HCT116 (cell line): Measurements from ENCODE around the gene KRTAP5-3. TPM values are rescaled to one million over a fixed set of nuclear protein-coding genes. Genes with fewer than 3 reads are reported as not detected.
A peak's percentile ranks its signal among the peaks of the same experiment; 100 is the strongest.

Experiments used
- ATAC-seq: fragments of 200-7000 bp; cut with Tn5 transposase; 2 replicates; pipeline ENCODE4 v1.9.1; 2020; ENCODE audit warnings: mild to moderate bottlenecking, moderate library complexity
- BruUV-seq: library from RNA; stranded (reverse); fragments of 400-500 nt; replicated peaks from 2 replicates; lab custom pipeline; 2021; lab: Mats Ljungman, UMichigan
- CTCF ChIA-PET: fragments of 300-600 bp; sonication (Branson Sonifier 250); formaldehyde crosslinking; loops from one replicate; lab custom pipeline; 2021; ENCODE audit warnings: antibody characterized with exemption; lab: Charles Lee
- POLR2A ChIA-PET: fragments of 300-600, 350-600 bp; sonication (Branson Sonifier 250); formaldehyde crosslinking; loops from one replicate; lab custom pipeline; 2021; ENCODE audit warnings: antibody characterized with exemption; lab: Charles Lee
- RAD21 ChIA-PET, 2 experiments: fragments of 300-600 bp; sonication (Branson Sonifier 250); formaldehyde crosslinking; loops; one replicate each; lab custom pipeline; 2023; ENCODE audit warnings: low total read pairs in 2 of 2; ENCODE audit not compliant: uncharacterized antibody in 2 of 2, unreplicated experiment in 2 of 2, low non-redundant PET in 1 of 2; lab: Charles Lee
- DNase-seq: peaks from one replicate; pipeline ENCODE4 v3.0.0-alpha.2; 2010; ENCODE audit warnings: low read depth, low spot score
- H2AFZ ChIP-seq: fragments of 200-600 bp; shearing (Covaris generic), sonication (generic); 2 replicates; pipeline ENCODE4 v1.6.1; 2017; ENCODE audit warnings: low read depth, mixed run types, mixed read lengths, antibody characterized with exemption, low read length; ENCODE audit not compliant: poor library complexity, severe bottlenecking
- H3K27ac ChIP-seq: 2 replicates; pipeline ENCODE4 v1.5.1; 2012; ENCODE audit warnings: low read depth, low read length
- H3K27me3 ChIP-seq: fragments of 200-600 bp; sonication (generic); 2 replicates; pipeline ENCODE4 v1.6.1; 2016; ENCODE audit warnings: mixed run types, low read length, mixed read lengths; ENCODE audit not compliant: insufficient read depth
- H3K36me3 ChIP-seq, 2 experiments: fragments of 200-500 bp in 1 of 2; fragments of 200-600 bp in 1 of 2; sonication (Bioruptor generic) in 1 of 2; sonication (generic) in 1 of 2; 2 replicates each; pipeline versions ENCODE4 v1.5.1 to v1.6.1; 2014 to 2016; ENCODE audit warnings: low read length in 2 of 2, inconsistent platforms in 1 of 2, mixed read lengths in 1 of 2, mixed run types in 1 of 2; ENCODE audit not compliant: insufficient read depth in 2 of 2, control insufficient read depth in 1 of 2
- H3K4me1 ChIP-seq, 2 experiments: fragments of 200-600 bp in 1 of 2; sonication (generic) in 1 of 2; 2 replicates each; pipeline versions ENCODE4 v1.5.1 to v1.6.1; 2012 to 2017; ENCODE audit warnings: low read length in 2 of 2, inconsistent platforms in 1 of 2, mild to moderate bottlenecking in 1 of 2, mixed read lengths in 1 of 2, mixed run types in 1 of 2, moderate library complexity in 1 of 2; ENCODE audit not compliant: insufficient read depth in 2 of 2, control insufficient read depth in 1 of 2
- H3K4me2 ChIP-seq: fragments of 200-600 bp; sonication (generic); 2 replicates; pipeline ENCODE4 v1.6.1; 2017; ENCODE audit warnings: mixed run types, low read length, mixed read lengths
- H3K4me3 ChIP-seq, 2 experiments: fragments of 200-600 bp in 1 of 2; sonication (generic) in 1 of 2; replicated peaks in 1 of 2; 2 replicates each; pipeline ENCODE4 v1.5.1; 2011 to 2016; ENCODE audit warnings: low read length in 2 of 2, control low read depth in 1 of 2, low read depth in 1 of 2, mild to moderate bottlenecking in 1 of 2, mixed read lengths in 1 of 2, mixed run types in 1 of 2
- H3K79me2 ChIP-seq: fragments of 200-600 bp; sonication (generic); 2 replicates; pipeline ENCODE4 v1.6.1; 2017; ENCODE audit warnings: mild to moderate bottlenecking, mixed run types, low read length, moderate library complexity, mixed read lengths; ENCODE audit not compliant: insufficient read depth
- H3K9ac ChIP-seq: fragments of 200-600 bp; sonication (generic); 2 replicates; pipeline ENCODE4 v1.6.1; 2016; ENCODE audit warnings: low read length, mixed read lengths
- H3K9me2 ChIP-seq: fragments of 200-600 bp; sonication (generic), shearing (Covaris generic); 2 replicates; pipeline ENCODE4 v1.6.1; 2017; ENCODE audit warnings: mixed run types, mild to moderate bottlenecking, moderate library complexity; ENCODE audit not compliant: insufficient read depth
- H3K9me3 ChIP-seq, 2 experiments: fragments of 200-500 bp in 1 of 2; fragments of 200-600 bp in 1 of 2; sonication (Bioruptor generic) in 1 of 2; sonication (generic) in 1 of 2; 2 replicates each; pipeline ENCODE4 v1.6.1; 2014 to 2017; ENCODE audit warnings: low read length in 2 of 2, mixed read lengths in 2 of 2, inconsistent platforms in 1 of 2, low read depth in 1 of 2, mild to moderate bottlenecking in 1 of 2, mixed run types in 1 of 2, moderate library complexity in 1 of 2; ENCODE audit not compliant: control insufficient read depth in 1 of 2, insufficient read depth in 1 of 2
- H4K20me1 ChIP-seq: fragments of 200-600 bp; sonication (generic), shearing (Covaris generic); 2 replicates; pipeline ENCODE4 v1.6.1; 2017; ENCODE audit warnings: mixed run types, mild to moderate bottlenecking, moderate library complexity; ENCODE audit not compliant: insufficient read depth
- CEBPB ChIP-seq: IDR thresholded peaks from 2 replicates; pipeline ENCODE4 v1.6.1; 2012; ENCODE audit warnings: low read depth
- EGR1 ChIP-seq: IDR thresholded peaks from 2 replicates; pipeline ENCODE4 v1.6.1; 2012; ENCODE audit warnings: low read depth
- ELF1 ChIP-seq: IDR thresholded peaks from 2 replicates; pipeline ENCODE4 v1.6.1; 2012; ENCODE audit warnings: low read depth, borderline replicate concordance
- EZH2 ChIP-seq: fragments of 200-600 bp; sonication (generic); IDR thresholded peaks from 2 replicates; pipeline ENCODE4 v1.6.1; 2017; ENCODE audit warnings: antibody characterized with exemption, mixed run types
- EZH2phosphoT487 ChIP-seq: fragments of 200-600 bp; IDR thresholded peaks from 2 replicates; pipeline ENCODE4 v1.6.1; 2018; ENCODE audit warnings: antibody characterized with exemption, borderline replicate concordance
- FOSL1 ChIP-seq: IDR thresholded peaks from 2 replicates; pipeline ENCODE4 v1.6.1; 2012; ENCODE audit warnings: low read depth
- POLR2A ChIP-seq: IDR thresholded peaks from 2 replicates; pipeline ENCODE4 v1.7.0; 2011; ENCODE audit warnings: borderline replicate concordance; ENCODE audit not compliant: insufficient read depth, insufficient read length; ENCODE audit errors: extremely low read depth
- POLR2AphosphoS5 ChIP-seq: IDR thresholded peaks from 2 replicates; pipeline ENCODE4 v1.6.1; 2011; ENCODE audit warnings: mild to moderate bottlenecking, low read depth, low read length, moderate library complexity
- RAD21 ChIP-seq: IDR thresholded peaks from 2 replicates; pipeline ENCODE4 v1.6.1; 2012; ENCODE audit warnings: low read depth, mild to moderate bottlenecking
- SP1 ChIP-seq: IDR thresholded peaks from 2 replicates; pipeline ENCODE4 v1.6.1; 2012; ENCODE audit warnings: low read depth
- SRF ChIP-seq: IDR thresholded peaks from 2 replicates; pipeline ENCODE4 v1.6.1; 2012; ENCODE audit warnings: low read depth
- TCF7L2 ChIP-seq: IDR thresholded peaks from 2 replicates; pipeline ENCODE4 v1.7.0; 2011; ENCODE audit warnings: borderline replicate concordance, inconsistent platforms; ENCODE audit not compliant: insufficient read depth, insufficient read length; ENCODE audit errors: extremely low read depth
- intact Hi-C: fragments of 100-400 bp; cut with micrococcal nuclease; formaldehyde crosslinking; loops from 2 replicates; pipeline ENCODE4 v1.10.0; 2022
- total RNA-seq: library from RNA; stranded (reverse); gene quantifications from one replicate; pipeline ENCODE4 v1.2.1, GENCODE V29; 2021; ENCODE audit not compliant: unreplicated experiment
- TF ChIP-seq, protein P1 (sequence below): IDR thresholded peaks from 2 replicates; pipeline ENCODE4 v1.6.1; 2012
- TF ChIP-seq, protein P2 (sequence below), 3 experiments: fragments of 200-600 bp in 1 of 3; sonication (generic) in 1 of 3; IDR thresholded peaks in 2 of 3; conservative IDR thresholded peaks in 1 of 3; 2 replicates each; pipeline ENCODE4 v1.5.1; 2012 to 2017; ENCODE audit warnings: low read depth in 2 of 3, low read length in 2 of 3, antibody characterized with exemption in 1 of 3, borderline replicate concordance in 1 of 3, control low read depth in 1 of 3, mild to moderate bottlenecking in 1 of 3, mixed read lengths in 1 of 3, mixed run types in 1 of 3, moderate library complexity in 1 of 3; ENCODE audit not compliant: insufficient read depth in 1 of 3

Gene KRTAP5-3
- total RNA-seq, 1 experiment from 2014 or later, result not detected

DNA sequence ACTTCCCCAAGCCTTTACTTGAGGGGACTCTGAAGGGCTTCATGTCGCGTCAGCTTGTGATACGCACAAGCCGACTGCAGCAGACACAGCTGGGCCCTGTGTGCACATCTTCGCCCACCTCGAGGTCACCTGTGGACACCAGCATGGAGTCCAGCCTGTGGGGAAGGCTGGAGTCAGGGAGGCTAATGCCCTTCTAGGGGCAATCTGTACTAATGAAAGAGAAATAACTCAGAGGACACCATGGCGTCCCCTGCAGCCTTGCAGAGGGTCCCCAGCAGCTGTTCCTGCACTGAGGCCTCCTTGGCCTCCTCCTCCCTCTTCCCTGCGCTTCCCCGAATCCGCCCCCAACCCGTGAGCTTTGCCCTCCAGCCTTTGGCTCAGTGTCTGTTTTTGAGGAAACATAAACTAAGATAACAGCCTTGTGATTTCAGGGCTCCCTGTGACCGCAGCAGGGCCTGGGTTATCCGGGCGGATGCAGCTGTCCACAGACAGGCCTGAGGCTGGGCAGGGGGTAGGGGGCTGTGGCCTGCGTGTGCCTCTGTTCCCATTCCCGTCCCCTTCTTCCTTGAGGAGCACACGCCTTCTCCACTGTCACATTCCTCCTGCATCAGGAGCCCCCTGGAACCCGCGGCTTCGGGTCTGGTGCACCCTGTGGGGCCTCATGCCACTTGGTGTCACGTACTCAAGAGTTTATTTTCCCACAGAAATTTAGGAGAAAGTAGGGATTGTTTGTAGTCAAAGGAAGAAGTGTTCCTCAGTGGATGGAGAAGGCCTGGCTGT lies 46.3 kb upstream of the KRTAP5-3 start:
- no peak for DNase-seq
- Histone ChIP-seq H4K20me1 (no peaks in the 10 kb centered on the region), H3K4me3 (no peak overlapping the region), H3K27me3 (no peaks in the 10 kb centered on the region), H3K27ac (no peak overlapping the region; the same call in 1 of the 2 replicates), H3K9me3 (no peaks in the 10 kb centered on the region), H3K79me2 (no peaks in the 10 kb centered on the region), H3K9me2 (no peaks in the 10 kb centered on the region), H3K4me2 (no peak overlapping the region), H3K36me3 (no peaks in the 10 kb centered on the region), H3K4me1 (peaks cover 0 to 7% of the 10 kb centered on the region in 2 experiments; a peak in 3 of 4 replicates), H3K9ac (no peak overlapping the region), H2AFZ (no peak overlapping the region)
- ATAC-seq, result no peak
- RAD21 ChIA-PET, result no interaction called here
- BruUV-seq, result no TSS peak
- intact Hi-C loops, result loop anchor here (5.0 kb wide), 1 partner anchor 228 kb away; no protein-coding TSS in a partner anchor
- POLR2A ChIA-PET, result no interaction called here
- CTCF ChIA-PET, result interaction anchor here (0.7 to 2.4 kb wide), 6 partner anchors 15 to 497 kb away, joined by 3 to 129 read pairs (median 18); partner anchors contain the start of gene SYT8
- TF ChIP-seq TCF7L2 (no peak), SRF (no peak), EZH2phosphoT487 (no peak)

DNA sequence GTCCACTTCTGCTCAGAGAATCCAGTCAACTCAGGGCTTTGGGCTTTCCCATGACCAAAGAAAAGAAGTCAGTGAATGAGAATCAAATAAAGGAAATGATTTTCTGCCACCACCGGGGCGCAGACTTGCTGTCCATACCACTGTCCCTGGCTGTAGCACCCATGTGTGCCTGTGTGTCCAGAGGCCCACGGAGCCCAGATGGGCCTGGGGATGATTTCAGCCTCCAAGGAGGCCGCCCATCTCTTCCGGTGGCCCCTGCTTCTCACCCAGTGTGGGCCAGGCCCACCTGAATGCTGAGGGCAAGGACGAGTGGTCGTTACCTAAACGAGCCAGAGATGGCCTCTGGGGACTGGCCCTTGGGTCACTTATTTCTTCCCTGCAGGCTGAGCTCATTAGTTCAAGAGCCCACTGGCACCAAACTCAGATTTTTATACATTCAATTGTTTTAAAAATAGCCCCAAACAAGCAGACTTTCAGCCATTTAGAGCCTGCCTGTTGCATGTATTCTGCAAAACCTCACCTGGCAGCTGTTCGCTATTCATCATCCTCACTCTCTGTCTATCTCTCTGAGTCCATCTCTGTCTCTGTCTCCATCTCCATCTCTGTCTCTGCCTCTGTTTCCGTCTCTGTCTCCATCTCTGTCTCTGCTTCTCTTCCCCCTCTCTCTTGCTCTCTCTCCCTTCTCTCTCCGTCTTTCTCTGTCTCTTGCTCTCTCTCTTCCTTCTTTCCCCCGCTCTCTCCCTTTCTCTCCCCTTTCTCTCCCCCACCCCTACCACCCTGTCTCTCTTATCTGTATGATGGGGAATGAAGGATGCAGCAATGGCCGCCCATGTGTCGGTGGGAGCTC lies 45.5 kb upstream of the KRTAP5-3 start:
- H3K79me2 ChIP-seq, result no peaks in the 10 kb centered on the region
- H3K36me3 ChIP-seq, result no peaks in the 10 kb centered on the region
- no peaks in the 10 kb centered on the region for H4K20me1 ChIP-seq
- DNase-seq (no peak), ATAC-seq (peak; percentile 21; the same call in 1 of the 2 replicates)
- H3K4me3 ChIP-seq, result no peak overlapping the region
- H3K9ac ChIP-seq, result no peak overlapping the region
- no peaks in the 10 kb centered on the region for H3K27me3 ChIP-seq
- ChIA-PET POLR2A (interaction anchor here (1.2 kb wide), 1 partner anchor 179 kb away, joined by 6 read pairs; no protein-coding TSS in a partner anchor), CTCF (interaction anchor here (0.9 to 2.4 kb wide), 15 partner anchors 14 to 503 kb away, joined by 3 to 129 read pairs (median 13); partner anchors contain the start of genes MRPL23 and SYT8), RAD21 (interaction anchor here (1.1 to 1.3 kb wide), 9 partner anchors 40 to 503 kb away, joined by 3 to 26 read pairs (median 7); no protein-coding TSS in a partner anchor)
- no peaks in the 10 kb centered on the region for H3K9me3 ChIP-seq
- BruUV-seq, result no TSS peak
- peaks cover 0 to 7% of the 10 kb centered on the region in 2 experiments; a peak in 3 of 4 replicates for H3K4me1 ChIP-seq
- intact Hi-C loops, result loop anchor here (2.0 to 5.0 kb wide), 2 partner anchors 179 to 229 kb away; no protein-coding TSS in a partner anchor
- no peak overlapping the region for H3K27ac ChIP-seq
- H3K9me2 ChIP-seq, result no peaks in the 10 kb centered on the region
- no peak overlapping the region for H3K4me2 ChIP-seq
- H2AFZ ChIP-seq, result no peak overlapping the region
- TF ChIP-seq EGR1 (no peak), POLR2AphosphoS5 (no peak), FOSL1 (no peak), RAD21 (no peak), SRF (no peak), POLR2A (no peak), ELF1 (no peak), CEBPB (no peak), EZH2phosphoT487 (no peak), EZH2 (no peak), SP1 (no peak)
- TF ChIP-seq, protein P1, sequence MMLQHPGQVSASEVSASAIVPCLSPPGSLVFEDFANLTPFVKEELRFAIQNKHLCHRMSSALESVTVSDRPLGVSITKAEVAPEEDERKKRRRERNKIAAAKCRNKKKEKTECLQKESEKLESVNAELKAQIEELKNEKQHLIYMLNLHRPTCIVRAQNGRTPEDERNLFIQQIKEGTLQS, result no peak
- TF ChIP-seq, protein P2, sequence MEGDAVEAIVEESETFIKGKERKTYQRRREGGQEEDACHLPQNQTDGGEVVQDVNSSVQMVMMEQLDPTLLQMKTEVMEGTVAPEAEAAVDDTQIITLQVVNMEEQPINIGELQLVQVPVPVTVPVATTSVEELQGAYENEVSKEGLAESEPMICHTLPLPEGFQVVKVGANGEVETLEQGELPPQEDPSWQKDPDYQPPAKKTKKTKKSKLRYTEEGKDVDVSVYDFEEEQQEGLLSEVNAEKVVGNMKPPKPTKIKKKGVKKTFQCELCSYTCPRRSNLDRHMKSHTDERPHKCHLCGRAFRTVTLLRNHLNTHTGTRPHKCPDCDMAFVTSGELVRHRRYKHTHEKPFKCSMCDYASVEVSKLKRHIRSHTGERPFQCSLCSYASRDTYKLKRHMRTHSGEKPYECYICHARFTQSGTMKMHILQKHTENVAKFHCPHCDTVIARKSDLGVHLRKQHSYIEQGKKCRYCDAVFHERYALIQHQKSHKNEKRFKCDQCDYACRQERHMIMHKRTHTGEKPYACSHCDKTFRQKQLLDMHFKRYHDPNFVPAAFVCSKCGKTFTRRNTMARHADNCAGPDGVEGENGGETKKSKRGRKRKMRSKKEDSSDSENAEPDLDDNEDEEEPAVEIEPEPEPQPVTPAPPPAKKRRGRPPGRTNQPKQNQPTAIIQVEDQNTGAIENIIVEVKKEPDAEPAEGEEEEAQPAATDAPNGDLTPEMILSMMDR (IDR thresholded peaks at IDR 0.05 in 2 of 3, conservative IDR thresholded peaks at IDR 0.05 in 1 of 3; ENCODE audit: borderline replicate concordance in 1 of 3, insufficient read depth in 1 of 3, low read depth in 2 of 3, low read length in 2 of 3), result no peak
